Natural killer cell (primary cell): ENCODE data around the gene C3AR1. TPM values are rescaled to one million over a fixed set of nuclear protein-coding genes. Genes with fewer than 3 reads are reported as not detected.

ENCODE experiments used
- ATAC-seq, 3 donors: fragments of 150-1000 bp in 2 of 3; fragments of 200-7000 bp in 1 of 3; cut with Tn5 transposase; 1 replicate in 1 of 3; 2 replicates in 2 of 3; pipeline ENCODE4 v1.10.0; 2021; ENCODE audit warnings: mild to moderate bottlenecking in 2 of 3, moderate library complexity in 2 of 3
- DNase-seq, 2 donors: peaks; one replicate each; pipeline versions ENCODE4 v3.0.0 to v3.0.0-alpha.2; 2013 to 2021; ENCODE audit warnings: mixed read lengths in 1 of 2
- H3K27ac ChIP-seq: one replicate; pipeline ENCODE4 v1.5.1; 2013; ENCODE audit warnings: mild to moderate bottlenecking, low read length
- H3K27me3 ChIP-seq: one replicate; pipeline ENCODE4 v1.6.1; 2013; ENCODE audit warnings: low read length; ENCODE audit not compliant: control insufficient read depth, insufficient read depth
- H3K36me3 ChIP-seq: one replicate; pipeline ENCODE4 v1.6.1; 2013; ENCODE audit warnings: low read length; ENCODE audit not compliant: control insufficient read depth, insufficient read depth
- H3K4me1 ChIP-seq: one replicate; pipeline ENCODE4 v1.6.1; 2013; ENCODE audit warnings: low read length; ENCODE audit not compliant: control insufficient read depth, insufficient read depth
- H3K4me3 ChIP-seq: one replicate; pipeline ENCODE4 v1.5.1; 2013; ENCODE audit warnings: low read length
- H3K9me3 ChIP-seq: one replicate; pipeline ENCODE4 v1.6.1; 2013; ENCODE audit warnings: low read length; ENCODE audit not compliant: control insufficient read depth, insufficient read depth
- H3K27ac Mint-ChIP-seq, 2 donors: one replicate each; pipeline ENCODE4 v1.8.0; 2022; ENCODE audit warnings: mild to moderate bottlenecking in 2 of 2, mixed read lengths in 2 of 2, moderate library complexity in 1 of 2
- H3K27me3 Mint-ChIP-seq, 2 donors: one replicate each; pipeline ENCODE4 v1.8.0; 2022; ENCODE audit warnings: low read depth in 2 of 2, mixed read lengths in 2 of 2
- H3K36me3 Mint-ChIP-seq: one replicate; pipeline ENCODE4 v1.8.0; 2022; ENCODE audit warnings: mixed read lengths
- H3K4me1 Mint-ChIP-seq, 2 donors: one replicate each; pipeline ENCODE4 v1.8.0; 2022; ENCODE audit warnings: mixed read lengths in 2 of 2
- H3K4me3 Mint-ChIP-seq: one replicate; pipeline ENCODE4 v1.8.0; 2022; ENCODE audit warnings: mild to moderate bottlenecking, moderate library complexity, mixed read lengths
- H3K9me3 Mint-ChIP-seq, 2 donors: one replicate each; pipeline ENCODE4 v1.8.0; 2022; ENCODE audit warnings: mixed read lengths in 2 of 2
- WGBS: methylation state at CpG from one replicate; pipeline ENCODE4 v1.1.7; 2013; ENCODE audit warnings: missing lambda C conversion rate; ENCODE audit not compliant: insufficient coverage; 5-methylcytosine and 5-hydroxymethylcytosine counted together
- intact Hi-C: fragments of 100-400 bp; cut with micrococcal nuclease; formaldehyde crosslinking; loops from one replicate; pipeline ENCODE4 v1.14.2; 2022
- total RNA-seq, 4 donors: library from RNA; stranded (reverse); fragments of 120-200 nt in 1 of 4; gene quantifications; one replicate each; pipeline versions ENCODE4 v1.2.3 to v1.2.4, GENCODE V29; 2013 to 2022
- TF ChIP-seq, protein P1 (sequence below): fragments of 200-600 bp; IDR thresholded peaks from one replicate; pipeline ENCODE4 v1.8.0; 2022; ENCODE audit warnings: antibody characterized with exemption

Gene C3AR1
- total RNA-seq, 3 donors from 2014 or later (not counting 1 experiment from before 2014, with no cell fraction given): 9.5 to 16.9 (median 13.0) TPM

GRCh38 chr12:8069582-8069981 lies 3.4 kb upstream of the C3AR1 start:
- no peaks in the 10 kb centered on the region for H3K9me3 Mint-ChIP-seq
- Histone ChIP-seq H3K4me1 (peaks cover 13% of the 10 kb centered on the region), H3K27ac (no peak overlapping the region), H3K27me3 (no peaks in the 10 kb centered on the region), H3K9me3 (no peaks in the 10 kb centered on the region), H3K36me3 (no peaks in the 10 kb centered on the region), H3K4me3 (no peak overlapping the region)
- peaks cover 22 to 26% of the 10 kb centered on the region in 2 donors for H3K4me1 Mint-ChIP-seq
- TF ChIP-seq, protein P1, sequence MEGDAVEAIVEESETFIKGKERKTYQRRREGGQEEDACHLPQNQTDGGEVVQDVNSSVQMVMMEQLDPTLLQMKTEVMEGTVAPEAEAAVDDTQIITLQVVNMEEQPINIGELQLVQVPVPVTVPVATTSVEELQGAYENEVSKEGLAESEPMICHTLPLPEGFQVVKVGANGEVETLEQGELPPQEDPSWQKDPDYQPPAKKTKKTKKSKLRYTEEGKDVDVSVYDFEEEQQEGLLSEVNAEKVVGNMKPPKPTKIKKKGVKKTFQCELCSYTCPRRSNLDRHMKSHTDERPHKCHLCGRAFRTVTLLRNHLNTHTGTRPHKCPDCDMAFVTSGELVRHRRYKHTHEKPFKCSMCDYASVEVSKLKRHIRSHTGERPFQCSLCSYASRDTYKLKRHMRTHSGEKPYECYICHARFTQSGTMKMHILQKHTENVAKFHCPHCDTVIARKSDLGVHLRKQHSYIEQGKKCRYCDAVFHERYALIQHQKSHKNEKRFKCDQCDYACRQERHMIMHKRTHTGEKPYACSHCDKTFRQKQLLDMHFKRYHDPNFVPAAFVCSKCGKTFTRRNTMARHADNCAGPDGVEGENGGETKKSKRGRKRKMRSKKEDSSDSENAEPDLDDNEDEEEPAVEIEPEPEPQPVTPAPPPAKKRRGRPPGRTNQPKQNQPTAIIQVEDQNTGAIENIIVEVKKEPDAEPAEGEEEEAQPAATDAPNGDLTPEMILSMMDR: no peak
- no peaks in the 10 kb centered on the region for H3K27me3 Mint-ChIP-seq
- no peak overlapping the region for H3K4me3 Mint-ChIP-seq
- DNase-seq (no peak), ATAC-seq (no peak)
- H3K27ac Mint-ChIP-seq: no peak overlapping the region
- no peaks in the 10 kb centered on the region for H3K36me3 Mint-ChIP-seq
- intact Hi-C loops: no loop called here

- no peaks in the 10 kb centered on the region for H3K27me3 ChIP-seq
- Mint-ChIP-seq H3K4me1 (peaks cover 28 to 29% of the 10 kb centered on the region in 2 donors), H3K27me3 (no peaks in the 10 kb centered on the region), H3K9me3 (no peaks in the 10 kb centered on the region), H3K36me3 (peaks cover 8% of the 10 kb centered on the region), H3K27ac (peak overlapping the region; percentile 89 to 98), H3K4me3 (no peak overlapping the region)
- intact Hi-C loops: no loop called here
- DNase-seq (no peak), ATAC-seq (no peak)
- peaks cover 13% of the 10 kb centered on the region for H3K4me1 ChIP-seq
- no peaks in the 10 kb centered on the region for H3K9me3 ChIP-seq
- H3K4me3 ChIP-seq: no peak overlapping the region
- TF ChIP-seq, protein P1: no peak
- peaks cover 3% of the 10 kb centered on the region for H3K36me3 ChIP-seq
- H3K27ac ChIP-seq: no peak overlapping the region
Measured at GRCh38 chr12:8064131-8064530, 2.0 kb downstream of the C3AR1 start.

DNA sequence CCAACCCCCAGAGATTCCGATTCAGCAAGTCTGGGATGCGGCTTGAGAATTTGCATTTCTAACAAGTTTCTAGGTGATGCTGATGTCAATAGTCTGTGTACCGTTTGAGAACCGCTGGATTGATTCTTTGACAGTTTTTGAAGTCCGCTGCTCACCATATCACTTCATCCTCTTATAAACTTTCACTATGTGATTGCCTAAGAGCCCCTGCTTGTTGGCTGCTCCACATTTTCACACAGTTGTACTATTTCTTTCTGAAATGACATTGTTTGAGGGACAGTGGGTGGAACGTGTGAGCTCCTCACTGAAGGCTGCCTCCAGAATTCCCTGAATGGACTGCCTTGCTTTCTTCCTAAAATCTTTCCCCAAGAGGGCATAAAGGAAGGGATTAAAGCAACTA lies 7.7 kb downstream of the C3AR1 start:
- Histone ChIP-seq H3K27ac (no peak overlapping the region), H3K36me3 (peaks cover 13% of the 10 kb centered on the region), H3K27me3 (no peaks in the 10 kb centered on the region), H3K4me3 (no peak overlapping the region), H3K4me1 (no peaks in the 10 kb centered on the region), H3K9me3 (no peaks in the 10 kb centered on the region)
- H3K9me3 Mint-ChIP-seq: no peaks in the 10 kb centered on the region
- DNase-seq: no peak
- H3K4me1 Mint-ChIP-seq: peaks cover 0 to 9% of the 10 kb centered on the region in 2 donors
- peaks cover 16% of the 10 kb centered on the region for H3K36me3 Mint-ChIP-seq
- WGBS: 99% methylated on average over 6 of the region's 6 CpGs
- H3K4me3 Mint-ChIP-seq: no peak overlapping the region
- TF ChIP-seq, protein P1: no peak
- H3K27ac Mint-ChIP-seq: no peak overlapping the region
- no peak for ATAC-seq
- intact Hi-C loops: no loop called here
- H3K27me3 Mint-ChIP-seq: no peaks in the 10 kb centered on the region

DNA sequence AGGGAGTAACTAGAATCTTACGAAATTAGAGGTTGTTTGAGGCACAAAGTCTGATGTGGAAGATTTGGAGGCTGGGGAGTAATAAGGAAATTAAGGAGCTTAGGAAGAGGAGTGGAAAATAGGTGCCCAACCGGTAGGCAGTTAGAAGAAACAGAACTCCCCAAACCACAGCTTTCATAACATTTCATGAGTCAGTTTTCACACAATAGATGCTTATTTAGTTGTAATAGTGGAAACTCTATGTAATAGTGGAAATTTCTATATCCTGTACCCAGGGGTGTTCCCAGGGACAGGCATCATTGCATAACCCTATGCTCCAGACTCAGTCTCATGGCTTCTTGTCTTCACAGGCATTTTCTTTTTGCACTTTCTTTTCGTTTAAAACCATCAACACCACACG lies 8.3 kb downstream of the C3AR1 start:
- TF ChIP-seq, protein P1: no peak
- ATAC-seq (no peak), DNase-seq (no peak)
- peak overlapping the region; percentile 22 to 65 for H3K27ac Mint-ChIP-seq
- H3K9me3 Mint-ChIP-seq: no peaks in the 10 kb centered on the region
- Histone ChIP-seq H3K4me1 (no peaks in the 10 kb centered on the region), H3K9me3 (no peaks in the 10 kb centered on the region), H3K36me3 (peaks cover 20% of the 10 kb centered on the region), H3K27ac (no peak overlapping the region), H3K4me3 (no peak overlapping the region), H3K27me3 (no peaks in the 10 kb centered on the region)
- peaks cover 0 to 5% of the 10 kb centered on the region in 2 donors for H3K4me1 Mint-ChIP-seq
- no peak overlapping the region for H3K4me3 Mint-ChIP-seq
- WGBS: 91% methylated on average over 2 of the region's 4 CpGs
- peaks cover 18% of the 10 kb centered on the region for H3K36me3 Mint-ChIP-seq
- no peaks in the 10 kb centered on the region for H3K27me3 Mint-ChIP-seq
- intact Hi-C loops: no loop called here
